PC-3 (cell line): ENCODE results near the gene OR6C65. TPM values are rescaled to one million over a fixed set of nuclear protein-coding genes. Genes with fewer than 3 reads are reported as not detected.
A peak's percentile ranks its signal among the peaks of the same experiment; 100 is the strongest.

Experiments
- ATAC-seq: fragments of 200-7000 bp; cut with Tn5 transposase; 2 replicates; pipeline ENCODE4 v1.9.1; 2020; ENCODE audit warnings: mild to moderate bottlenecking, moderate library complexity
- BruUV-seq: library from RNA; stranded (reverse); fragments of 400-500 nt; replicated peaks from 2 replicates; lab custom pipeline; 2021; lab: Mats Ljungman, UMichigan
- CTCF ChIA-PET: fragments of 300-600 bp; sonication (Branson Sonifier 250); formaldehyde crosslinking; loops from one replicate; lab custom pipeline; 2022; ENCODE audit warnings: antibody characterized with exemption; lab: Charles Lee
- POLR2A ChIA-PET: fragments of 300-600 bp; sonication (Branson Sonifier 250); formaldehyde crosslinking; loops from one replicate; lab custom pipeline; 2022; ENCODE audit warnings: antibody characterized with exemption; ENCODE audit not compliant: unreplicated experiment; lab: Charles Lee
- DNase-seq: peaks from one replicate; pipeline ENCODE4 v3.0.0-alpha.2; 2015
- H2AFZ ChIP-seq: fragments of 300-600 bp; sonication (generic); 2 replicates; pipeline ENCODE4 v1.6.0; 2016; ENCODE audit warnings: antibody characterized with exemption, low read length
- H3F3A ChIP-seq: fragments of 300-600 bp; sonication (generic); one replicate; pipeline ENCODE4 v1.6.0; 2017; ENCODE audit warnings: antibody characterized with exemption, low read length, control low read depth, mild to moderate bottlenecking; ENCODE audit not compliant: unreplicated experiment
- H3K27ac ChIP-seq: fragments of 300-600 bp; sonication (generic); 2 replicates; pipeline ENCODE4 v1.5.1; 2016; ENCODE audit warnings: mild to moderate bottlenecking, low read length
- H3K27me3 ChIP-seq: fragments of 300-600 bp; sonication (generic); 2 replicates; pipeline ENCODE4 v1.6.1; 2016; ENCODE audit warnings: low read length, mixed read lengths
- H3K36me3 ChIP-seq: fragments of 300-600 bp; sonication (generic); 2 replicates; pipeline ENCODE4 v1.6.1; 2016; ENCODE audit warnings: low read depth, mixed run types, low read length, mixed read lengths
- H3K4me1 ChIP-seq: fragments of 300-600 bp; sonication (generic); 2 replicates; pipeline ENCODE4 v1.5.1; 2016; ENCODE audit warnings: low read length; ENCODE audit not compliant: insufficient read depth
- H3K4me2 ChIP-seq: fragments of 300-600 bp; sonication (generic); 2 replicates; pipeline ENCODE4 v1.6.0; 2016; ENCODE audit warnings: low read length
- H3K4me3 ChIP-seq: fragments of 300-600 bp; sonication (generic); 2 replicates; pipeline ENCODE4 v1.5.1; 2016; ENCODE audit warnings: mild to moderate bottlenecking, low read length, mixed read lengths
- H3K79me2 ChIP-seq: fragments of 300-600 bp; sonication (generic); 2 replicates; pipeline ENCODE4 v1.6.1; 2017; ENCODE audit warnings: low read length, mixed read lengths
- H3K9ac ChIP-seq: fragments of 300-600 bp; sonication (generic); 2 replicates; pipeline ENCODE4 v1.6.0; 2016; ENCODE audit warnings: mild to moderate bottlenecking, low read length
- H3K9me2 ChIP-seq: fragments of 300-600 bp; sonication (generic); replicated peaks from 2 replicates; pipeline ENCODE4 v1.6.1; 2016; ENCODE audit warnings: mixed run types, low read length, mixed read lengths
- H3K9me3 ChIP-seq: fragments of 300-600 bp; sonication (generic); 2 replicates; pipeline ENCODE4 v1.6.1; 2016; ENCODE audit warnings: low read length, mixed read lengths
- H4K20me1 ChIP-seq: fragments of 300-600 bp; sonication (generic); 2 replicates; pipeline ENCODE4 v1.6.1; 2016; ENCODE audit warnings: low read length, mixed read lengths
- EZH2 ChIP-seq: fragments of 300-600 bp; sonication (generic); IDR thresholded peaks from one replicate; pipeline ENCODE4 v1.6.1; 2017; ENCODE audit warnings: antibody characterized with exemption, mild to moderate bottlenecking, low read length; ENCODE audit not compliant: unreplicated experiment
- EZH2phosphoT487 ChIP-seq: fragments of 300-600 bp; sonication (generic); IDR thresholded peaks from 2 replicates; pipeline ENCODE4 v1.6.1; 2018; ENCODE audit warnings: mild to moderate bottlenecking, antibody characterized with exemption, low read length, borderline replicate concordance
- intact Hi-C: fragments of 100-400 bp; cut with micrococcal nuclease; formaldehyde crosslinking; loops from 2 replicates; pipeline ENCODE4 v1.9.0; 2023
- total RNA-seq: library from RNA; depleted of rRNA; stranded (reverse); fragments of >200 nt; gene quantifications from 2 replicates; pipeline ENCODE4 v1.2.3, GENCODE V29; 2014; rRNA removed
- TF ChIP-seq, protein P1 (sequence below): fragments of 300-600 bp; sonication (generic); conservative IDR thresholded peaks from 2 replicates; pipeline ENCODE4 v1.5.1; 2017; ENCODE audit warnings: antibody characterized with exemption, low read depth, mild to moderate bottlenecking, low read length

Gene OR6C65
- total RNA-seq, 1 experiment from 2014 or later: not detected

DNA sequence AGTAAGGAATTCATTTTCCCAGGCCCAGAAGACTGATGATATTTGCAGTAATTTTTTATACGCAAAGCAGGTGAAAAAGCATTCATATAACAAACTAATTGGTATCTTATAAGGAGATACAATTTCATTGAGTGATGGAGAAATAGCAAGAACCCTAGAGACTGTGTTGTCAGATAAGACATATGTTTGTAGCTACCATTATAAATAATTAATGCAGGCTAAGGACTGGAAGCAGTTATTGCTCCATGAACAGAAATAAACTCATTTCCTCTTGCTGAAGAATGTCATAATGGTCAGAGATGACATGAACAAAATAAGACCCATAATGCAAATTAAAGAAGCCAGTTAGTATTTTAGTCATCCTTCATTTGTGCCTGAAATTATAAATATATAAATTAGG, 45.0 kb downstream of the OR6C65 start:
- H3K4me2 ChIP-seq: no peak overlapping the region
- BruUV-seq: no TSS peak
- ChIA-PET CTCF (interaction anchor here (0.6 kb wide), 1 partner anchor 470 kb away, joined by 5 read pairs; no protein-coding TSS in a partner anchor), POLR2A (no interaction called here)
- H3F3A ChIP-seq: no peaks in the 10 kb centered on the region
- TF ChIP-seq EZH2: no peak
- TF ChIP-seq, protein P1, sequence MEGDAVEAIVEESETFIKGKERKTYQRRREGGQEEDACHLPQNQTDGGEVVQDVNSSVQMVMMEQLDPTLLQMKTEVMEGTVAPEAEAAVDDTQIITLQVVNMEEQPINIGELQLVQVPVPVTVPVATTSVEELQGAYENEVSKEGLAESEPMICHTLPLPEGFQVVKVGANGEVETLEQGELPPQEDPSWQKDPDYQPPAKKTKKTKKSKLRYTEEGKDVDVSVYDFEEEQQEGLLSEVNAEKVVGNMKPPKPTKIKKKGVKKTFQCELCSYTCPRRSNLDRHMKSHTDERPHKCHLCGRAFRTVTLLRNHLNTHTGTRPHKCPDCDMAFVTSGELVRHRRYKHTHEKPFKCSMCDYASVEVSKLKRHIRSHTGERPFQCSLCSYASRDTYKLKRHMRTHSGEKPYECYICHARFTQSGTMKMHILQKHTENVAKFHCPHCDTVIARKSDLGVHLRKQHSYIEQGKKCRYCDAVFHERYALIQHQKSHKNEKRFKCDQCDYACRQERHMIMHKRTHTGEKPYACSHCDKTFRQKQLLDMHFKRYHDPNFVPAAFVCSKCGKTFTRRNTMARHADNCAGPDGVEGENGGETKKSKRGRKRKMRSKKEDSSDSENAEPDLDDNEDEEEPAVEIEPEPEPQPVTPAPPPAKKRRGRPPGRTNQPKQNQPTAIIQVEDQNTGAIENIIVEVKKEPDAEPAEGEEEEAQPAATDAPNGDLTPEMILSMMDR: no peak
- no peaks in the 10 kb centered on the region for H3K4me1 ChIP-seq
- no peak overlapping the region for H2AFZ ChIP-seq
- H3K4me3 ChIP-seq: no peak overlapping the region
- intact Hi-C loops: no loop called here
- H3K27me3 ChIP-seq: peaks cover 31% of the 10 kb centered on the region; the same call in 1 of the 2 replicates
- no peaks in the 10 kb centered on the region for H3K79me2 ChIP-seq
- no peaks in the 10 kb centered on the region for H3K36me3 ChIP-seq
- no peaks in the 10 kb centered on the region for H4K20me1 ChIP-seq
- H3K27ac ChIP-seq: no peak overlapping the region
- DNase-seq (no peak), ATAC-seq (no peak)
- no peaks in the 10 kb centered on the region for H3K9me2 ChIP-seq
- H3K9ac ChIP-seq: no peak overlapping the region
- no peaks in the 10 kb centered on the region for H3K9me3 ChIP-seq

DNA sequence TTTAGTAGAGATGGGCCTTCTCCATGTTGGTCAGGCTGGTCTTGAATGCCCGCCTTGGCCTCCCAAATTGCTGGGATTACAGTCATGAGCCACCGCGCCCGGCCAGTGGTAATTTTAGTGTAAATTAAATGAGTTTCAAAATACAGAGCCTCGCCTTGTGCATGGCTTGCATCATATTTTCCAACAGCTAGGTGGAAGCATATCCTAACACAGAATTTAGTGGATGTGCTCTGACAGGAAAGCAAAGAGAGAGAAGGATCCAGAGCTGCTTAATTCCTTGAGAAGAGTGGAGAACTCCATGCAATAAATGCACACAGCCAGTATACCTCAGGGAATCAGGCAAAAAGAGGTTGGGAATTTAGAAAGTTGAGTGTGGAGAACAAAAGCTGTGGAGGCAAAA, 46.0 kb downstream of the OR6C65 start:
- Histone ChIP-seq H4K20me1 (no peaks in the 10 kb centered on the region), H3K79me2 (no peaks in the 10 kb centered on the region), H3K4me1 (no peaks in the 10 kb centered on the region), H3K9me2 (no peaks in the 10 kb centered on the region), H3K4me2 (no peak overlapping the region), H3K9ac (no peak overlapping the region), H3K4me3 (no peak overlapping the region), H3K36me3 (no peaks in the 10 kb centered on the region), H3K27ac (no peak overlapping the region), H3K9me3 (no peaks in the 10 kb centered on the region), H3K27me3 (peaks cover 38% of the 10 kb centered on the region; the same call in 1 of the 2 replicates), H3F3A (no peaks in the 10 kb centered on the region), H2AFZ (no peak overlapping the region)
- ChIA-PET CTCF (no interaction called here), POLR2A (no interaction called here)
- TF ChIP-seq, protein P1: peak; percentile 33; the same call in 1 of the 2 replicates
- TF ChIP-seq EZH2phosphoT487 (no peak), EZH2 (no peak)
- ATAC-seq (no peak), DNase-seq (peak; percentile 11)
- intact Hi-C loops: loop anchor here (1.0 kb wide), 1 partner anchor 173 kb away; no protein-coding TSS in a partner anchor
- no TSS peak for BruUV-seq

DNA sequence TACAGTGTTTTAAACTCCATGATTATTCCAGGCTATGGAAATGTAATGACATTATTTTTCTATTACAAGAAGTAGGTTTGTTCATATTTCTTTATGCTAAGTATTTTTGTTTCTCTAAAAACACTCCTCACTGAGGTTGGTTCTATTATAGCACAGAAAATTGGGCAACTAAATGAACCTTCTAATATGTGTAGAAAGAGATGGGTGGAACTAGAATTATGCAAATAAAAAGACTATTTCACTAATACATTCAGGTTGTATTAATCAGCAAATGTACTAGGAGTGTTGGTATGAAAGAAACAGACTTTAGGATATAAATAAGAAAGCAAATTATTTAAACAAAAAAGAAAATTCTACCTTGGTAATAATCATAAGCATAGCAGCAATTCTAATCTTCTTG, 48.5 kb downstream of the OR6C65 start:
- Histone ChIP-seq H3K9me2 (no peaks in the 10 kb centered on the region), H3K27ac (no peak overlapping the region), H3K79me2 (no peaks in the 10 kb centered on the region), H3F3A (no peaks in the 10 kb centered on the region), H3K36me3 (no peaks in the 10 kb centered on the region), H3K9ac (no peak overlapping the region), H4K20me1 (no peaks in the 10 kb centered on the region), H3K27me3 (peaks cover 51% of the 10 kb centered on the region; the same call in 1 of the 2 replicates), H3K9me3 (no peaks in the 10 kb centered on the region), H3K4me3 (no peak overlapping the region), H3K4me1 (no peaks in the 10 kb centered on the region), H3K4me2 (no peak overlapping the region), H2AFZ (no peak overlapping the region)
- ChIA-PET POLR2A (no interaction called here), CTCF (no interaction called here)
- no peak for ATAC-seq
- BruUV-seq: no TSS peak
- intact Hi-C loops: no loop called here
- DNase-seq: no peak
- no peak for TF ChIP-seq EZH2phosphoT487
- TF ChIP-seq, protein P1: no peak
- TF ChIP-seq EZH2: no peak

Other genes with a start within 250 kb of the OR6C65 start
- gene OR10A7, start 179.5 kb upstream of the OR6C65 start, total RNA-seq: not detected in 2 replicates
- not detected in 2 replicates for gene OR6C74, start 155.9 kb upstream of the OR6C65 start, total RNA-seq
- not detected in 2 replicates for gene OR6C6, start 104.0 kb upstream of the OR6C65 start, total RNA-seq
- not detected in 2 replicates for gene OR6C1, start 86.2 kb upstream of the OR6C65 start, total RNA-seq
- not detected in 2 replicates for gene OR6C3, start 69.8 kb upstream of the OR6C65 start, total RNA-seq
- gene OR6C75, start 37.6 kb upstream of the OR6C65 start, total RNA-seq: not detected in 2 replicates
- gene OR6C76, start 25.7 kb downstream of the OR6C65 start, total RNA-seq: not detected in 2 replicates
- gene OR6C2, start 43.5 kb downstream of the OR6C65 start, total RNA-seq: not detected in 2 replicates
- not detected in 2 replicates for gene OR6C70, start 69.6 kb downstream of the OR6C65 start, total RNA-seq
- gene OR6C68, start 91.8 kb downstream of the OR6C65 start, total RNA-seq: not detected in 2 replicates
- not detected in 2 replicates for gene OR6C4, start 149.1 kb downstream of the OR6C65 start, total RNA-seq
- gene OR2AP1, start 171.9 kb downstream of the OR6C65 start, total RNA-seq: not detected in 2 replicates
- gene OR10P1, start 236.4 kb downstream of the OR6C65 start, total RNA-seq: not detected in 2 replicates